Hindlimb muscle (tissue), 1 donor: ENCODE measurements around the gene ZNF527. TPM values are rescaled to one million over a fixed set of nuclear protein-coding genes. Genes with fewer than 3 reads are reported as not detected.

Experiments used
- polyA plus RNA-seq: library from polyadenylated mRNA; unstranded; fragments of 120-200 nt; gene quantifications from one replicate; pipeline ENCODE4 v1.2.1, GENCODE V29; 2013; ENCODE audit not compliant: insufficient read length

The ZNF527 gene
- polyA plus RNA-seq, 1 donor, result 5.8 TPM

Other genes with a start within 250 kb of the ZNF527 start
- gene ZNF585A, start 198.4 kb upstream of the ZNF527 start, polyA plus RNA-seq, result 8.9 TPM
- gene ZNF585B, start 160.6 kb upstream of the ZNF527 start, polyA plus RNA-seq, result 10.8 TPM
- 10.6 TPM for gene ZNF383, start 152.9 kb upstream of the ZNF527 start, polyA plus RNA-seq
- gene ZNF569, start 96.3 kb downstream of the ZNF527 start, polyA plus RNA-seq, result 8.4 TPM
- gene ZNF570, start 98.3 kb downstream of the ZNF527 start, polyA plus RNA-seq, result 6.6 TPM
- gene ZNF793, start 135.8 kb downstream of the ZNF527 start, polyA plus RNA-seq, result 12.6 TPM
- 6.7 TPM for gene ZNF571, start 223.7 kb downstream of the ZNF527 start, polyA plus RNA-seq
- 3.6 TPM for gene ZNF540, start 223.8 kb downstream of the ZNF527 start, polyA plus RNA-seq